ENCODE results near the gene IMP3.

- TF ChIP-seq CTCF (IDR thresholded peaks at IDR 0.05) = no peak
- TF ChIP-seq POLR2A (IDR thresholded peaks at IDR 0.05) = no peak
These were observed 47.7 kb upstream of the IMP3 start for GRCh38 chr15:75687486-75688277.

Measured in uterus (tissue), 2 donors.